HepG2 (cell line): ENCODE data around the gene GALK2. TPM values are rescaled to one million over a fixed set of nuclear protein-coding genes. Genes with fewer than 3 reads are reported as not detected.

ENCODE experiments used
- CEBPB ChIP-seq: IDR thresholded peaks from 2 replicates; pipeline ENCODE4 v1.6.1; 2011; ENCODE audit warnings: low read depth, low read length, improper control_type of control experiment, borderline replicate concordance
- EP300 ChIP-seq, 3 experiments: sonication (generic) in 1 of 3; formaldehyde crosslinking in 1 of 3; IDR thresholded peaks; 2 replicates each; pipeline versions ENCODE4 v1.5.1 to v1.6.1; 2011 to 2020; ENCODE audit warnings: low read depth in 2 of 3, low read length in 2 of 3, borderline replicate concordance in 1 of 3, improper control_type of control experiment in 1 of 3, mild to moderate bottlenecking in 1 of 3, missing genetic modification reagents in 1 of 3, moderate library complexity in 1 of 3
- FUBP1 ChIP-seq: sonication (generic); formaldehyde crosslinking; IDR thresholded peaks from 2 replicates; pipeline ENCODE4 v1.5.1; 2020; ENCODE audit warnings: missing genetic modification reagents, mild to moderate bottlenecking, borderline replicate concordance
- RNF219 ChIP-seq: sonication (generic); formaldehyde crosslinking; IDR thresholded peaks from 2 replicates; pipeline ENCODE4 v1.5.0; 2020; ENCODE audit warnings: mild to moderate bottlenecking, missing genetic modification reagents
- ZHX2 ChIP-seq, 2 experiments: sonication (generic) in 1 of 2; formaldehyde crosslinking in 1 of 2; IDR thresholded peaks; 2 replicates each; pipeline versions ENCODE4 v1.6.1 to v1.9.0; 2014 to 2022; ENCODE audit warnings: antibody characterized with exemption in 1 of 2, borderline replicate concordance in 1 of 2, inconsistent platforms in 1 of 2, low read depth in 1 of 2, missing genetic modification reagents in 1 of 2
- ZNF251 ChIP-seq: sonication (generic); formaldehyde crosslinking; IDR thresholded peaks from 2 replicates; pipeline ENCODE4 v1.9.0; 2021; ENCODE audit warnings: mild to moderate bottlenecking, missing genetic modification reagents
- ZNF567 ChIP-seq: sonication (generic); formaldehyde crosslinking; IDR thresholded peaks from 2 replicates; pipeline ENCODE4 v1.8.1; 2023; ENCODE audit warnings: mild to moderate bottlenecking, missing genetic modification reagents, borderline replicate concordance
- ZNF670 ChIP-seq: sonication (generic); formaldehyde crosslinking; IDR thresholded peaks from 2 replicates; pipeline ENCODE4 v1.8.0; 2022; ENCODE audit warnings: mild to moderate bottlenecking, missing genetic modification reagents, borderline replicate concordance
- ZNF674 ChIP-seq: sonication (generic); formaldehyde crosslinking; IDR thresholded peaks from 2 replicates; pipeline ENCODE4 v1.5.0; 2020; ENCODE audit warnings: low read depth, mild to moderate bottlenecking, missing genetic modification reagents
- ZNF83 ChIP-seq: sonication (generic); formaldehyde crosslinking; IDR thresholded peaks from 2 replicates; pipeline ENCODE4 v1.4.0; 2020; ENCODE audit warnings: missing genetic modification reagents, mild to moderate bottlenecking, borderline replicate concordance
- polyA plus RNA-seq, 8 experiments: library from polyadenylated mRNA; depleted of rRNA in 3 of 8; stranded (reverse) in 7 of 8; unstranded in 1 of 8; fragments of >200 nt; fragmentation: Illumina TruSeq in 4 of 8; extraction: Trizol in 4 of 8; gene quantifications; 2 replicates each; pipeline versions ENCODE4 v1.2.1 to v1.2.3, GENCODE V29; 2011 to 2016; ENCODE audit warnings: low read depth in 4 of 8, missing spikeins in 1 of 8, mixed read lengths in 1 of 8; ENCODE audit not compliant: insufficient read depth in 1 of 8
- total RNA-seq, 5 experiments: library from RNA; depleted of rRNA; stranded (reverse); fragments of >200 nt; fragmentation: Illumina TruSeq; extraction: Trizol; gene quantifications; 2 replicates each; pipeline ENCODE4 v1.2.3, GENCODE V29; 2016; ENCODE audit warnings: low read depth in 1 of 5

Gene GALK2
- total and polyA plus RNA-seq, 2 of the 13 experiments (the other 11 are each of a cell fraction or from before 2014, with no cell fraction given) = 17.6 to 32.8 TPM

GRCh38 chr15:49379996-49380395 lies 209.9 kb downstream of the GALK2 start (continued):
- TF ChIP-seq FUBP1 (CRISPR knock-in tag) (no peak), CEBPB (no peak), ZHX2 (IDR thresholded peaks at IDR 0.05; ENCODE audit: low read depth) (no peak), ZHX2 (CRISPR knock-in tag; IDR thresholded peaks at IDR 0.05; ENCODE audit: borderline replicate concordance) (no peak), ZNF670 (CRISPR knock-in tag) (no peak), EP300 (IDR thresholded peaks at IDR 0.05; ENCODE audit: low read depth in 2 of 2, low read length in 2 of 2) (no peak), EP300 (CRISPR knock-in tag; IDR thresholded peaks at IDR 0.05; ENCODE audit: borderline replicate concordance) (no peak), ZNF83 (no peak), ZNF251 (CRISPR knock-in tag) (no peak), ZNF674 (CRISPR knock-in tag) (no peak), ZNF567 (CRISPR knock-in tag) (no peak), RNF219 (no peak)
